Heart right ventricle (tissue), 16 donors: ENCODE measurements around the gene SLC66A1. TPM values are rescaled to one million over a fixed set of nuclear protein-coding genes. Genes with fewer than 3 reads are reported as not detected.

Experiments
- ATAC-seq, 8 donors: fragments of 200-7000 bp; cut with Tn5 transposase; one replicate each; pipeline ENCODE4 v1.9.1; 2020; ENCODE audit warnings: mild to moderate bottlenecking in 8 of 8, moderate library complexity in 8 of 8, moderate number of reproducible peaks in 1 of 8
- DNase-seq, 2 donors: peaks; one replicate each; pipeline ENCODE4 v3.0.0-alpha.2; 2020
- H3K27ac ChIP-seq, 10 donors: fragments of 200-600 bp; sonication (generic) in 2 of 10; one replicate each; pipeline versions ENCODE4 v1.5.0 to v1.8.0; 2020 to 2022; ENCODE audit warnings: mild to moderate bottlenecking in 3 of 10
- H3K27me3 ChIP-seq, 7 donors: fragments of 200-600 bp; one replicate each; pipeline ENCODE4 v1.8.0; 2021 to 2022; ENCODE audit warnings: mild to moderate bottlenecking in 2 of 7
- H3K36me3 ChIP-seq, 9 donors: fragments of 200-600 bp; sonication (generic) in 1 of 9; one replicate each; pipeline versions ENCODE4 v1.5.0 to v1.8.0; 2020 to 2022; ENCODE audit warnings: mild to moderate bottlenecking in 2 of 9
- H3K4me1 ChIP-seq, 9 donors: fragments of 200-600 bp; sonication (generic) in 1 of 9; one replicate each; pipeline versions ENCODE4 v1.5.0 to v1.8.0; 2020 to 2022; ENCODE audit warnings: mild to moderate bottlenecking in 4 of 9
- H3K4me3 ChIP-seq, 10 donors: fragments of 200-600 bp; sonication (generic) in 2 of 10; one replicate each; pipeline versions ENCODE4 v1.5.0 to v1.8.0; 2020 to 2022; ENCODE audit warnings: mild to moderate bottlenecking in 7 of 10, moderate library complexity in 2 of 10
- H3K9me3 ChIP-seq, 11 donors: fragments of 200-600 bp in 10 of 11; sonication (generic) in 2 of 11; one replicate each; pipeline versions ENCODE4 v1.5.0 to v1.8.0; 2013 to 2022; ENCODE audit warnings: mild to moderate bottlenecking in 2 of 11, control low read depth in 1 of 11, moderate library complexity in 1 of 11
- WGBS, 2 donors: extraction: QIAGEN DNeasy Blood & Tissue Kit; methylation state at CpG; one replicate each; pipeline ENCODE4 v1.1.7; 2013; ENCODE audit warnings: inconsistent platforms in 1 of 2; 5-methylcytosine and 5-hydroxymethylcytosine counted together
- intact Hi-C, 10 donors: fragments of 100-400 bp; cut with DNase I; formaldehyde crosslinking; loops; one replicate each; pipeline versions ENCODE4 v1.11.1 to v1.14.2; 2022
- polyA plus RNA-seq, 2 donors: library from polyadenylated mRNA; stranded (reverse); fragments of 200-250 nt; gene quantifications; one replicate each; pipeline ENCODE4 v1.2.3, GENCODE V29; 2013
- total RNA-seq, 10 donors: library from RNA; stranded (reverse); fragmentation: NEBNext Ultra II Directional in 3 of 10; extraction: Animal tissue kit (Norgen Biotek cat#: 25700) in 3 of 10; gene quantifications; one replicate each; pipeline versions ENCODE4 v1.2.1 to v1.2.4, GENCODE V29; 2021 to 2023
- TF ChIP-seq, protein P1 (sequence below), 9 donors: fragments of 200-600 bp; sonication (generic) in 2 of 9; IDR thresholded peaks; one replicate each; pipeline versions ENCODE4 v1.5.0 to v1.8.0; 2021 to 2022; ENCODE audit warnings: antibody characterized with exemption in 9 of 9, mild to moderate bottlenecking in 5 of 9, moderate library complexity in 1 of 9
- donor health status: Arrhythmogenic right ventricular cardiomyopathy.
- donor health status: ischemic (EF 13 %, LVEDD 7.1; RV severe dilation, severe dysfunction).
- donor health status: healthy with polysubstance abuse.
- donor health status: DM: no; HTN: yes; CAD: no.
- donor health status: DM: no; HTN: no; CAD: no.
- donor health status: ischemic (EF 25% LVEDD 6.9; RV normal size, moderate dysfunction).
- donor health status: ischemic (EF 25% LVEDD 5.7; RV mildly dilated, moderate dysfunction).
- donor health status: healthy.
- donor health status: DM: yes; HTN: yes; CAD: no.
- donor health status: Ischemic cardiomyopathy.
- donor health status: ischemic (EF 35%, LVEDD 5.7; RV mildly dilated, moderate dysfunction).
- donor health status: nonischemic (EF 11% LVEDD 7.7; RV severe dilation, severe dysfunction).
- donor health status: DM: yes; HTN: yes; CAD: no.
- donor health status: PGD.
- donor health status: ischemic (EF 29% LVEDD 5.4; RV normal size, mild dysfunction).
- donor health status: nonischemic (EF 23%, LVEDD 6.1; RV moderate dilation, normal function).

SLC66A1 gene
- total and polyA plus RNA-seq, 12 donors, result 4.2 to 18.0 (median 7.1) TPM

- Histone ChIP-seq H3K9me3 (no peaks in the 10 kb centered on the region), H3K4me3 (no peak overlapping the region), H3K27ac (no peak overlapping the region), H3K27me3 (no peaks in the 10 kb centered on the region), H3K36me3 (peaks cover 0 to 57% (median 12%) of the 10 kb centered on the region in 9 donors), H3K4me1 (peaks cover 0 to 13% (median 8%) of the 10 kb centered on the region in 9 donors)
- 90 to 91% methylated on average over 4 of the region's 4 CpGs for WGBS, 2 donors
- DNase-seq (no peak), ATAC-seq (no peak)
- intact Hi-C loops, result loop anchor here in 1 of 10 donors (10.0 kb wide), 1 partner anchor 318 kb away; no protein-coding TSS in a partner anchor
- TF ChIP-seq, protein P1, sequence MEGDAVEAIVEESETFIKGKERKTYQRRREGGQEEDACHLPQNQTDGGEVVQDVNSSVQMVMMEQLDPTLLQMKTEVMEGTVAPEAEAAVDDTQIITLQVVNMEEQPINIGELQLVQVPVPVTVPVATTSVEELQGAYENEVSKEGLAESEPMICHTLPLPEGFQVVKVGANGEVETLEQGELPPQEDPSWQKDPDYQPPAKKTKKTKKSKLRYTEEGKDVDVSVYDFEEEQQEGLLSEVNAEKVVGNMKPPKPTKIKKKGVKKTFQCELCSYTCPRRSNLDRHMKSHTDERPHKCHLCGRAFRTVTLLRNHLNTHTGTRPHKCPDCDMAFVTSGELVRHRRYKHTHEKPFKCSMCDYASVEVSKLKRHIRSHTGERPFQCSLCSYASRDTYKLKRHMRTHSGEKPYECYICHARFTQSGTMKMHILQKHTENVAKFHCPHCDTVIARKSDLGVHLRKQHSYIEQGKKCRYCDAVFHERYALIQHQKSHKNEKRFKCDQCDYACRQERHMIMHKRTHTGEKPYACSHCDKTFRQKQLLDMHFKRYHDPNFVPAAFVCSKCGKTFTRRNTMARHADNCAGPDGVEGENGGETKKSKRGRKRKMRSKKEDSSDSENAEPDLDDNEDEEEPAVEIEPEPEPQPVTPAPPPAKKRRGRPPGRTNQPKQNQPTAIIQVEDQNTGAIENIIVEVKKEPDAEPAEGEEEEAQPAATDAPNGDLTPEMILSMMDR (IDR thresholded peaks at IDR 0.05), result no peak
These were observed 25.2 kb downstream of the SLC66A1 start for GRCh38 chr1:19337289-19337688.

DNA sequence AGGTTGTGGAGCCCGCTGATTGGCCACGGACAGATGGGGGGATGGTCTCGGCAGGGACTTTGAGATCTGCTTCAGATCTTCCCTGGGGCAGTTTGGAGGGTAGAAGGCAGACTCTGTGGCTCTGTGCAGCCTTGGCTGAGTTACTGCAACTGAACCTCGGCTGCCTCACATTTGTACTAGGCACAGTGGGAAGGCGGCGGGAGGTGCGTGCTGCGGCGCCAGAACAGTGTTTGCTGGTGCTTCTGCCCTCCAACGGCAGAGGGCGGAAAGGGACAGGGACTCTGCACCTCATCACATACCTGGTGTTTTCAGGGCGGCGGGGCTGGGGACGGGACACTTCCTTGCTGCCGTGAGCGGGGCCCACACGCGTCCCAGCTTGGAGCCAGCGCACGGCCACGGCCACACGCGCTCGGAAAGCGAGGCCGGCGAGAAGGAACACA lies 26.2 kb downstream of the SLC66A1 start:
- intact Hi-C loops, result loop anchor here in 1 of 10 donors (10.0 kb wide), 1 partner anchor 316 kb away; no protein-coding TSS in a partner anchor
- WGBS, 2 donors, result 83 to 90% methylated on average over 27 of the region's 27 CpGs
- TF ChIP-seq, protein P1 (IDR thresholded peaks at IDR 0.05), result no peak
- H3K4me3 ChIP-seq, result no peak overlapping the region
- H3K27ac ChIP-seq, result no peak overlapping the region
- no peaks in the 10 kb centered on the region for H3K27me3 ChIP-seq
- peaks cover 0 to 19% (median 12%) of the 10 kb centered on the region in 9 donors for H3K4me1 ChIP-seq
- ATAC-seq (no peak), DNase-seq (no peak)
- H3K9me3 ChIP-seq, result no peaks in the 10 kb centered on the region
- peaks cover 0 to 60% (median 12%) of the 10 kb centered on the region in 9 donors for H3K36me3 ChIP-seq

DNA sequence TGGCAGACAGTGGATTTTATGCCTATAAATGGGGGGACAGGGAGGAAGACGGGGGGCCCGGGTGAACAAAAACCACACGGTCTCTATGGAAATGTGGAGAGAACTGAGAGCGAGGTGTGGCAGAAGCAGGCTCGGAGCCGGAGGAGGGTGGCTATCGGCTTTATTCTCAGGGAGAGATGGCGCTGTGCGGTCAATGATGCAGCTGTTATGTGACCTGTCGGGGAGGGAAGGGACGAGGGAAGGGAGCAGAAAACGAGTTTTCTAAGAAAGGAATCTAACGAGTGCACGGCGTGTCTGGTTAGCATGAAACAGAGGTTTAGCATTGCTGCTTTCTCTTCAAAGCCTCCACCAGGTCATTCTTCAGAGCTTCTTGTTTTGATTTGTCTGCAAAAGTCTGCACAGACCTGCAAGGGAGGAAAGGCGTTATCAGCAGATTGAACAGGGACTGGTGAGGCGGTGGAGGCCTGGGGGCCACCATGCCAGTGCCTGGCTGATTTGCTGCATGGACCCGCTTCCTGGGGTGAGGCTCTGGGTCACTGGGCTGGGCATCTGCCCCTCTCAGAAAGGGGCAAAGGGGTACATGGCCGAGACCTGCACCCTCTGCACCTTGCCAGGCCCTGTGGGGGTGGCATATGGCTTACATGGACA lies 27.2 kb downstream of the SLC66A1 start:
- no peak for ATAC-seq
- Histone ChIP-seq H3K9me3 (no peaks in the 10 kb centered on the region), H3K27ac (no peak overlapping the region), H3K4me3 (no peak overlapping the region), H3K36me3 (peaks cover 0 to 70% (median 19%) of the 10 kb centered on the region in 9 donors), H3K4me1 (peaks cover 0 to 25% (median 13%) of the 10 kb centered on the region in 9 donors), H3K27me3 (no peaks in the 10 kb centered on the region)
- intact Hi-C loops, result loop anchor here in 1 of 10 donors (10.0 kb wide), 1 partner anchor 315 kb away; no protein-coding TSS in a partner anchor
- no peak for DNase-seq
- TF ChIP-seq, protein P1 (IDR thresholded peaks at IDR 0.05), result no peak
- 87 to 90% methylated on average over 19 of the region's 19 CpGs for WGBS, 2 donors

- WGBS, 2 donors, result 95% methylated on average over 14 of the region's 14 CpGs
- Histone ChIP-seq H3K4me1 (peaks cover 3 to 30% (median 13%) of the 10 kb centered on the region in 9 donors), H3K27ac (no peak overlapping the region), H3K27me3 (no peaks in the 10 kb centered on the region), H3K36me3 (peaks cover 0 to 81% (median 19%) of the 10 kb centered on the region in 9 donors), H3K9me3 (no peaks in the 10 kb centered on the region), H3K4me3 (no peak overlapping the region)
- TF ChIP-seq, protein P1 (IDR thresholded peaks at IDR 0.05), result no peak
- ATAC-seq (no peak), DNase-seq (no peak)
- intact Hi-C loops, result loop anchor here in 3 of 10 donors (5.0 kb wide), 3 partner anchors 242 to 317 kb away; no protein-coding TSS in a partner anchor
These were observed 28.3 kb downstream of the SLC66A1 start for GRCh38 chr1:19340387-19340937.
